HT-29 (cell line): ENCODE results near the gene MAPKBP1. TPM values are rescaled to one million over a fixed set of nuclear protein-coding genes. Genes with fewer than 3 reads are reported as not detected.
A peak's percentile ranks its signal among the peaks of the same experiment; 100 is the strongest.
"Not testable (repeated sequence)": the region's sequence is repeated elsewhere in the genome, so short reads cannot be mapped to it uniquely, and the experiment has no call there.

ENCODE experiments used
- DNase-seq: peaks from one replicate; pipeline ENCODE4 v3.0.0-alpha.2; 2015; ENCODE audit warnings: low spot score
- total RNA-seq: library from RNA; depleted of rRNA; stranded (reverse); fragments of >200 nt; shearing (Covaris generic); gene quantifications from 2 replicates; pipeline ENCODE4 v1.2.3, GENCODE V29; 2014

MAPKBP1 gene
- total RNA-seq, 1 experiment from 2014 or later, result 15.4 TPM

DNA sequence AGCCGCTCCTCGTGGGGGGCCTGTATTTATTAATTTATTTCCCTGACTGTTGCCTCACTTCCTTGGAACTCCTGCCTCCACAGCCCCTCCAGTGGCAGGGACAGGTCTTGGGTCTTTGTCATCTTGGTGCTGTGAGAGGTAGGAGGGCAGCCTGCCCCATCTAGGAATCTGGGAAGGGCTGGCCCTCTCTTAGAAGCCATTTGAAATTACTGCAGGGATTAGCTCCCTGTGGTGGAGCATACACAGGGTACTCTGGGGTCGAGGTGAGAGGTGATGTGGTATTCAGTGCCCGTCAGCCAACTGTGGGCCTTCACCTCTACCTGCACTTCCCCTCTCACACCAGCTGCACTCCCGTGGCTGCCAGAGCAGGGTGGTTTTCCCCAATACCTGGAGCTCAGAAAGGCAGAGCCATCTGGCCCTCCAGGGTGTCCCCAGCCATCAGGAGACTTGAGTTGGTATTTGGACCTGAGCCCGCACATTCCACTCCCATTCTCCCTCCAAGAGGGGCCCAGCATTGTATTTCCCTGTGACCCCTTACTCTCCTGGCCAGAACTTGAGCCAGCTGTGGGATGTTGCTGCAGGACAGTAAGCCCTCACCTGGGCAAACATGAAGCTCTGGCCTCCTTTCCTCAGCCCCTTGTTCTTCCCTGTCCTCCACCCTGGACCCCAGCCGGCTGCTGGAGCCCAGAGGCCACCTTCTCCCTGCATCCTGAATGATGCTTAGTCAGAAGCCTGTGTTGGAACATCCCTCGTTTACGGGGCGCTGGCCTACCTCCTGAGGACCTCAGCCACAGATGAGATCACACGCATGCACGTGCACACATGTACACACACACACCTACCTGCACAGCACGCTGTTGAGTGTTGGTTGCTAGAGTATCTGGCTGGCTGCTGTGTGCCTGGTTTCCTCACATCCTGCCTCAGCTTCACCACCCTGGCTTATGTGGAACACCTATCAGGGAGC, 51.6 kb downstream of the MAPKBP1 start:
- no peak for DNase-seq

DNA sequence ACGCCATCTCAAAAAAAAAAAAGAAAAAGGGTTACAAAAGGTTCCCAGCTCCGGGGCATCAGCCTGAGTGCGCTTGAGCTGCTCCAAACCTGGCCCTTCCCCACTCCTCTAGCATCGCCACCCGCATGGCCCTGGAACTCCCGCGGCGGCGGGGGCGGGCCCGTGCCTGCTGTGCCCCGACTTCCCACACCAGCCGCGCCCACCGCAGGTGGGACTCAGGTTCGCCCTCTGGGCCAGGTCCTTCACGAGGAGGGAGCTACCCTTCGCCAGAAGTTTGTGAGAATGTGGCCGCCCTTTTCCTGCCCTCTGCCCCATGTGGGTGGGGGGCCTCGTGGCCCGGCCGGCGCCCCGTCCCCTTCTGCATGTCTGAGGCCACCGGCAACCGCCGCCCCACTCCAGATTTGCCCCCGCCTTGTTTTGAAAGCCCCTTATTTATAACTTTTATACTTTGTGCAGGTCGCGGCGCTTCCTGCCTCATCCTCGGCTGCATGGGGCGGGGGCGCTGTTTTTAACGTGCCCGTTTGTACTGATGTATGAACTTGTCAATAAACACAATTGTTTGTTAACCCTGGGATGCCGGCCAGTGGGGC, 53.1 kb downstream of the MAPKBP1 start:
- peak; percentile 12 for DNase-seq

- peak; percentile 91 for DNase-seq
These were observed 53.9 kb downstream of the MAPKBP1 start, which contains the start of gene JMJD7 for GRCh38 chr15:41827880-41828806. Gene JMJD7, plus strand, starts transcription at chr15:41828092. Its CDS starts 33 bp downstream, at chr15:41828125.

GRCh38 chr15:41828807-41829141, 54.5 kb downstream of the MAPKBP1 start:
- DNase-seq, result no peak

DNA sequence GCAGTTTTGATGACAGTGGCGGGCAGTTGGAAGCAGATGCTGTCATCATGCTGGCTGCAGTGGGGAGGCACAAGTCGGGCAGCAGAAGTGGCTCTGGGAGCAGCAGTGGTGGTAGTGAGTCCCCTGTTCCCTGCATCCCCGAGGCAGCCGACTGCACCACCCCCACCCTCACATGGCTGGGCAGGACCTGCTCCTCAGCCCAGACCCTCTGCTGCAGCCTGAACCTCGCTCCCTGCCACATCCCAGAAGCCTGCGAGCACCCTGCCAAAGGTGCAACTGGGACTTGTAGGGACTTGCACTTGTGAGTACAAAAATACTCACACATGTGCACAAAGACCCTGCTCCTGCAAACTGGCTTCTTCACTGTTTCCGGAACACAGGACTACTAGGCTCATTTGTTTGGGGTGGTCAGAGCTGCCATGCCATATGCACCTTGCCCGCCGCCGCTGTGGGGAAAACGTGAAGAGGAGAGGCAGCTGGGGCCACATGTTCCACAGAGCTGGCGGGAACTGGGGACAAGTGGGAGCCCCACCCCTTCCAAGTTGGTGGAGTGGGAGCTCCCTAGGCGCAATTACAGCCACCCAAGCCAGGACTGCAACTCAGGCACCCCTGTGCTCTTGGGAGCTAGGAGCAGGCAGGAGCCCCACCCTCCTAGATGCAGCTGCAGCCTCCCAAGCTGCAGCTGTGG, 55.8 kb downstream of the MAPKBP1 start:
- DNase-seq, result no peak

GRCh38 chr15:41831291-41831690, 57.0 kb downstream of the MAPKBP1 start:
- DNase-seq, result not testable (repeated sequence)

DNA sequence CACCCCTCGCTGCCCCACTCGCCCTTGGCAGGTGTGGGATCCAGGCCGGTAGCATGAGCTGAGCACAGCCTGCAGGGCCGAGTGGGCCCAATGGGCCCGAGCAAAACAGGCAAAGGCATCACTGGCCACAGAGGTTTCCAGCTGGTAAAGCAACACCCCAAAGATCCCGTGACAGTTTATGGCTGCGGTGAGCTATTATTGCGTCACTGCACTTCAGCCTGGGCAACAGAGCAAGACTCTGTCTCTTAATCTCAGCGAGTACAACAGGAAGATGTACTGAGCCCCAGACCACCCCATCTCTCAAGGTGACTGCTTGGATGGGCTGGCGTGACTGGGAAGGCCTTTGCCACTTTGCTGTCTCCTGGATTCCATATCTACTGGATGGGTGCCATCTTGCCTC, 57.9 kb downstream of the MAPKBP1 start:
- no peak for DNase-seq

- peak; percentile 20 for DNase-seq
These were observed 58.6 kb downstream of the MAPKBP1 start for GRCh38 chr15:41832875-41833274.

DNA sequence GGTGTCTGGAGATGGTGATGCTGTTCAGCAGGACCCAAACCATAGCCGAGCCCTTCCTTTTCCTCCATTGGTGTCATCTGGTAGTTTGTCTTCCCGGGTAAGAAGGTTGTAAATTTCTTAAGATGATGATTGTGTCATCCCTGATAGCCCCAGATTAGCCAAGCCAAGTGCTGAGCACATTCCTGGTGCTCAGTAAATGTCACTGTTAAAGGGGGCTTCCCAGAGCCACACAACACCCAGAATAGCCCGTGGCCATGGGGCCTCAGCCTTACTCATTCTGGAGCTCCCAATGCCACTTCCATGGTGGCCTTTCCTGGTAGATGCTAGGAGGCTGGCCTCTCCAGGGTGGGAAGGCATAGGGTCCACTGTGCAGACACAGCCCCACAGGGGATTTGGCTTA, 59.8 kb downstream of the MAPKBP1 start:
- no peak for DNase-seq

- no peak for DNase-seq
These were observed 61.8 kb downstream of the MAPKBP1 start for GRCh38 chr15:41836073-41836472.

DNA sequence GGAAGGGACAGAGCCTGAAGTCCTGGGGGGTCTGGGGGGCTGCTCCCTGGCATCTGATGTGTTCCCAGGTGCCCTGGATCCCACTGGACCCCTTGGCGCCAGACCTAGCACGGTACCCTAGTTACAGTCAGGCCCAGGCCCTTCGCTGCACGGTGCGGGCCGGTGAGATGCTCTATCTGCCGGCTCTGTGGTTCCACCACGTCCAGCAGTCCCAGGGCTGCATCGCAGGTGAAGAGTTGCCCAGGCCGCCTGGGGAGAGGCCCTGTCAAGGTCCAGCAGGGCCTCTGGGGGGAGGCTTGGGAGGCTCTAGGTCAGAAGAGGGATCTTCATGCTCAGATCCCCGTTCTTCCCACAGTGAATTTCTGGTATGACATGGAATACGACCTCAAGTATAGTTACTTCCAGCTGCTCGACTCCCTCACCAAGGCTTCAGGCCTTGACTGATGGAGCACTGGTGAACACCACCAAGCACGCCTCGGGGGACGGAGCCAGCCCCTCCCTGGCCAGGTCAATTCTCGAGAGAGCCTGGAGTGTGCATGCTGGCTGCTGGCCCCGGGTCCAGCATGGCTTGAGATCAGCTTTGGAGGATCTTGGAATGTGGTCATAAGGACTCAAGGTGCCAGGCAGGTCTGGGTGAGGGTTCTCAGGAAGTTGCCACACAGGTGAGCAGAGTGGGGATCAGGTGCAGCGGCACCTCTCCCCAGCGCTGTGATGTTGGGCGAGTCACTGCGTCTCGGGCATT, 62.6 kb downstream of the MAPKBP1 start:
- DNase-seq, result no peak

DNA sequence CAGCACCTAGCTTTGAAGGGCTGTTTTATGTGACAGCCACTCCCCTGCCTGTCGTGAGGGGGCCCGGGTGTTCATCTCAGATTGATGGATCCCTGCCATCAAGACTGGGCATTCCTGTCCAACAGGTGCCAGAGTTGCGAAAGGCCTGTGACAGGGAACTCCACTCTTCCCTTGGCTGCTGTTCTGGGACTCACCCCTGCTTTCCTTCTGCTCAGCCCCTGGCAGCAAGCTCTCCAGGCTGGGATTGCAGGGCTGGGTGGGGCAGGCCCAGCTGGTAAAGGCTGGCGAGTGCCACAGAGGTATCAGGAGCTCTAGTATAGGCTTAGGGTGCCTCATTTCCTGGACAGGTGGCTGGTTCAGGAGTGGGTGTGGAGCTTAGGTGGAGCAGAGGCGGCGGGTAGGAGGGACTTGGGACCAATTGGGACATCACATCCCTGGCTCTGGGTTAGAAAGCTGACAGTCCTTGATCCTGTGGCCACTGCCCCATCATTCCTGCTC, 64.2 kb downstream of the MAPKBP1 start, which contains the start of gene PLA2G4B:
Gene PLA2G4B, plus strand, starts transcription at position 448 of the 498 bp plus-strand sequence. CDS start 67 bp downstream, outside the sequence.
- peak; percentile 95 for DNase-seq

DNA sequence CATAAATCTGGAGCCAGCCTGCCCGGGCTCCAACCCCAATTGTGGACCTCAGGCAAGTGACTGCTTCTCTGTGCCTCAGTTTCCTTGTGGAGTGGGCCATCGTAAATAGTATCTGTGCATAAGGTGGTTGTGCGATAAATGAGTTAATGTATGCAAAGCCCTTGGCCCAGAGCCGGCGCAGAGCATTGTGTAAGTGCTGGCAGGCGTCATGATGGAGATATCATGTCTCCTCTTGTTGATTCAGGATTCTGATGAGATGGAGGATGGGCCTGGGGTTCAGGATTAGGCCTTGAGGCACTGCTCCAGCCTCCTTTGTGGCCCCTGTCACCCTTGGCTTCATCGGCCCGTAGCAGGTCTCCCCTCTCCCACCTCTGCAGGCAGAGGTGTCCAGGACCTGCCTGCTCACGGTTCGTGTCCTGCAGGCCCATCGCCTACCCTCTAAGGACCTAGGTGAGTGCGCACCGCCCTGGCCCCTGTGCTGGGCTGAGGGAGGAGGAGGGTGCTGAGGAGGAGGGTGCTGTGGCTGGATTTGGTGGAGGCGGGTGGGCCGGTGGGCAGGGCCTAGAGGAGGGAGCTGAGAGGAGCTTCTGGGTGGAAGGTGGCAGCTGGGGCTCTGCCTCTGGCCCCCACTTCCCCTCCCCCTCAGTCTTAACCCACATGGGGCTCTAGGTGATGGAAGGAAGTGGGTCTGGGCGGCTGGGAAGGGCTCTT, 65.7 kb downstream of the MAPKBP1 start:
- no peak for DNase-seq

- no peak for DNase-seq
These were observed 66.4 kb downstream of the MAPKBP1 start for GRCh38 chr15:41840673-41841072.

GRCh38 chr15:41841131-41841530, 66.8 kb downstream of the MAPKBP1 start:
- no peak for DNase-seq

DNA sequence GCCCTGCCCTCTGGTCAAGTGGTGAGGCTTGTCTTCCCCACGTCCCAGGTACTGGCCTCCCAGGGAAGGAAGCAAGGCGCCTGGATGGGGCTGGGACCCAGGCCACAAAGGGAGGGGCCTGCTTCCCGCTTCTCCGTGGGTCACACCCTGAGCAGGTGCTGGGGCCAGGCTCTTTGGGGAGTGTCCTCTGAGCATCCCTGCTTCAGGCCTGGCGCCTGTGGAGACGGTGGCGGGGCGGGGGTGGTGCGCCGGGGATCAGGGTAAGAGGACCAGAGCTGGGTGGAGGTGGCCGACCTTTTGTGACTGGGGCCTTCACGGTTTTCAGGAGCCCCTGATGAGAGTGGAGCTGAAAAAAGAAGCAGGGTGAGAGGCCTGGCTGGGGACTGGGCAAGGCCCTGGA, 67.9 kb downstream of the MAPKBP1 start:
- no peak for DNase-seq

- no peak for DNase-seq
These were observed 69.3 kb downstream of the MAPKBP1 start for GRCh38 chr15:41843571-41843970.

- DNase-seq, result no peak
These were observed 70.5 kb downstream of the MAPKBP1 start for GRCh38 chr15:41844814-41845213.

DNA sequence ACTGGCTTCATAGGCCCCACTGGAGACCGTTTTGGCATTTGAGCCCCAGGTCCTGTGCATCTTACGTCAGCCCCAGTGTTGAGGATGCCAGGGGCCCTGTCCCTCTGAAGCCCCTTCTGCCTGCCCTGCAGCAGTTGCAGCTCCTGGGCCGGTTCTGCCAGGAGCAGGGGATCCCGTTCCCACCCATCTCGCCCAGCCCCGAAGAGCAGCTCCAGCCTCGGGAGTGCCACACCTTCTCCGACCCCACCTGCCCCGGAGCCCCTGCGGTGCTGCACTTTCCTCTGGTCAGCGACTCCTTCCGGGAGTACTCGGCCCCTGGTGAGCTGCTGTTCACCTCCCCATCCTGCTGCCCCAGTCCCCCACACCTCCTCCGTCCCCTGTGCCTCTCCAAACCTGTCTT, 72.9 kb downstream of the MAPKBP1 start:
- DNase-seq, result no peak

GRCh38 chr15:41847981-41848380, 73.7 kb downstream of the MAPKBP1 start:
- no peak for DNase-seq
